CD14-positive monocyte (primary cell): Measurements from ENCODE around the gene CAMSAP2. TPM values are rescaled to one million over a fixed set of nuclear protein-coding genes. Genes with fewer than 3 reads are reported as not detected.

Experiments
- DNase-seq, 3 donors: peaks; one replicate each; pipeline ENCODE4 v3.0.0-alpha.2; 2011 to 2022
- H2AFZ ChIP-seq: 2 replicates; pipeline ENCODE4 v1.6.0; 2012; ENCODE audit warnings: mild to moderate bottlenecking, low read depth, low read length, inconsistent platforms; ENCODE audit not compliant: insufficient read depth, poor library complexity, severe bottlenecking
- H3K27ac ChIP-seq, 2 donors: 1 replicate in 1 of 2; 2 replicates in 1 of 2; pipeline ENCODE4 v1.5.1; 2012 to 2013; ENCODE audit warnings: low read length in 2 of 2, control low read depth in 1 of 2, inconsistent platforms in 1 of 2, low read depth in 1 of 2, mild to moderate bottlenecking in 1 of 2
- H3K27me3 ChIP-seq, 2 donors: one replicate each; pipeline versions ENCODE4 v1.6.0 to v1.6.1; 2011 to 2013; ENCODE audit warnings: low read length in 2 of 2; ENCODE audit not compliant: control insufficient read depth in 2 of 2, insufficient read depth in 2 of 2
- H3K36me3 ChIP-seq, 2 donors: replicated peaks in 1 of 2; 1 replicate in 1 of 2; 2 replicates in 1 of 2; pipeline versions ENCODE4 v1.5.1 to v1.6.1; 2012 to 2013; ENCODE audit warnings: low read length in 2 of 2, control low read depth in 1 of 2, inconsistent platforms in 1 of 2, mild to moderate bottlenecking in 1 of 2; ENCODE audit not compliant: insufficient read depth in 2 of 2, control insufficient read depth in 1 of 2
- H3K4me1 ChIP-seq, 2 donors: 1 replicate in 1 of 2; 2 replicates in 1 of 2; pipeline versions ENCODE4 v1.5.1 to v1.6.1; 2012 to 2013; ENCODE audit warnings: low read length in 2 of 2, control low read depth in 1 of 2, inconsistent platforms in 1 of 2, mild to moderate bottlenecking in 1 of 2, moderate library complexity in 1 of 2; ENCODE audit not compliant: insufficient read depth in 2 of 2, control insufficient read depth in 1 of 2
- H3K4me2 ChIP-seq: replicated peaks from 2 replicates; pipeline ENCODE3; 2012; ENCODE audit warnings: low read length, moderate library complexity, mild to moderate bottlenecking; ENCODE audit not compliant: poor library complexity, severe bottlenecking; ENCODE audit errors: extremely low read depth
- H3K4me3 ChIP-seq, 3 experiments: fragments of 200-600 bp in 1 of 3; sonication (generic) in 1 of 3; replicated peaks in 1 of 3; 1 replicate in 2 of 3; 2 replicates in 1 of 3; pipeline ENCODE4 v1.5.1; 2011 to 2013; ENCODE audit warnings: low read length in 3 of 3, mild to moderate bottlenecking in 3 of 3, control low read depth in 2 of 3, low read depth in 2 of 3, inconsistent platforms in 1 of 3, moderate library complexity in 1 of 3
- H3K79me2 ChIP-seq: 2 replicates; pipeline ENCODE4 v1.6.0; 2012; ENCODE audit warnings: mild to moderate bottlenecking, control low read depth, inconsistent platforms, low read length, moderate library complexity; ENCODE audit not compliant: insufficient read depth
- H3K9ac ChIP-seq: 2 replicates; pipeline ENCODE4 v1.6.0; 2017; ENCODE audit warnings: low read length, mild to moderate bottlenecking; ENCODE audit not compliant: insufficient read depth, poor library complexity, severe bottlenecking
- H3K9me3 ChIP-seq, 2 donors: replicated peaks in 1 of 2; 1 replicate in 1 of 2; 2 replicates in 1 of 2; pipeline versions ENCODE4 v1.5.1 to v1.6.1; 2012 to 2013; ENCODE audit warnings: low read length in 2 of 2, control low read depth in 1 of 2; ENCODE audit not compliant: control insufficient read depth in 1 of 2, insufficient read depth in 1 of 2
- H4K20me1 ChIP-seq: 2 replicates; pipeline ENCODE4 v1.6.0; 2012; ENCODE audit warnings: mild to moderate bottlenecking, low read length, control low read depth, moderate library complexity; ENCODE audit not compliant: insufficient read depth
- H3K27ac Mint-ChIP-seq, 7 donors: one replicate each; pipeline ENCODE4 v1.8.0; 2020; ENCODE audit warnings: mild to moderate bottlenecking in 7 of 7, mixed read lengths in 7 of 7, moderate library complexity in 6 of 7, inconsistent platforms in 2 of 7
- H3K27me3 Mint-ChIP-seq, 3 donors: one replicate each; pipeline ENCODE4 v1.8.0; 2021 to 2022; ENCODE audit warnings: low read depth in 3 of 3, mild to moderate bottlenecking in 3 of 3, mixed read lengths in 3 of 3, moderate library complexity in 3 of 3, inconsistent platforms in 1 of 3
- H3K36me3 Mint-ChIP-seq, 2 donors: one replicate each; pipeline ENCODE4 v1.8.0; 2020; ENCODE audit warnings: mixed read lengths in 2 of 2, inconsistent platforms in 1 of 2, mild to moderate bottlenecking in 1 of 2
- H3K4me1 Mint-ChIP-seq: one replicate; pipeline ENCODE4 v1.8.0; 2020; ENCODE audit warnings: mild to moderate bottlenecking, mixed read lengths
- H3K4me3 Mint-ChIP-seq, 2 donors: one replicate each; pipeline ENCODE4 v1.8.0; 2020; ENCODE audit warnings: mild to moderate bottlenecking in 2 of 2, mixed read lengths in 2 of 2, moderate library complexity in 1 of 2
- H3K9me3 Mint-ChIP-seq, 7 donors: one replicate each; pipeline ENCODE4 v1.8.0; 2020 to 2022; ENCODE audit warnings: mixed read lengths in 7 of 7, mild to moderate bottlenecking in 6 of 7, moderate library complexity in 6 of 7, inconsistent platforms in 2 of 7
- CTCF ChIP-seq: fragments of 200-600 bp; IDR thresholded peaks from one replicate; pipeline ENCODE4 v1.8.0; 2022; ENCODE audit warnings: antibody characterized with exemption, mild to moderate bottlenecking
- WGBS: methylation state at CpG from one replicate; pipeline ENCODE4 v1.1.5; 2013; ENCODE audit warnings: missing lambda C conversion rate; ENCODE audit not compliant: insufficient coverage; 5-methylcytosine and 5-hydroxymethylcytosine counted together
- intact Hi-C, 2 donors: fragments of 100-400 bp; cut with micrococcal nuclease; formaldehyde crosslinking; loops; one replicate each; pipeline versions ENCODE4 v1.15.0 to v1.15.1; 2023
- polyA plus RNA-seq, 3 donors: library from polyadenylated mRNA; depleted of rRNA in 1 of 3; unstranded in 2 of 3; stranded (reverse) in 1 of 3; fragments of 300-500 nt in 2 of 3; fragments of >200 nt in 1 of 3; fragmentation: Illumina TruSeq in 2 of 3; gene quantifications; 1 replicate in 2 of 3; 2 replicates in 1 of 3; pipeline ENCODE4 v1.2.3, GENCODE V29; 2012 to 2021

The CAMSAP2 gene
- polyA plus RNA-seq, 3 donors = 0.89 to 1.3 (median 0.90) TPM

DNA sequence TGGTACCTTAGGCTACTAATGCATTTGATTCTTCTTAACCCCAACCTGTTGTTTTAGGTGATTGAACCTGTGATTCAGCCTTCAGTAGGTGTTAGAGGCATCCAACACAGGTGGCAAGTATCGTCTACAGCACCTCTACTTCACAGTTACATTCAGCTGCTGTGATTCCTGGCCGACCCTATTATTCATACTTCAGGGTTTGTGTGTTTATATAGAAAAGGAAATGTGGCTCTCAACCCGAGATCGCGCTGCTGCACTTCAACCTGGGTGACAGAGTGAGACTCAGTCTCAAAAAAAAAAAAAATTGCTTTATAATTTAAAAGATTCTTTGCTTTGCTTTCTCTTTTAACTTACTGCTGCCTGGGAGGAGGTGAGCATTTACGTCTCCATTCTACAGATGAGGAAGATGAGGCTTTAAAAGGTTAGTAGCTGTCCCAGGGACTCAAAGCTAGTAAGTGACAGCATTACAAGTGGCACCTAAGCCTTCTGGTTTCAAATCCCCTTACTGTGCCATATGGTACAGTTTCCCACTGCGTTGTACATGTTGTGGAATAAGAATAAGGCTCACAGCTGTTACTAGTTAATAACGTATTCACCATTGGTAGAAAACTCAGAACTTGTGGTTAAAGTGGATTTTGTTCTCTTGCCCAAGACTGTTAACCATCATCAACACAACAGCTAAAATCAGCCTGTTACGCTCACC is 124.2 kb downstream of the CAMSAP2 start:
- H3K36me3 Mint-ChIP-seq = no peaks in the 10 kb centered on the region
- Histone ChIP-seq H3K27ac (no peak overlapping the region), H4K20me1 (no peaks in the 10 kb centered on the region), H3K27me3 (no peaks in the 10 kb centered on the region), H3K79me2 (no peaks in the 10 kb centered on the region), H3K4me1 (peaks cover 0 to 4% of the 10 kb centered on the region in 2 donors), H3K4me3 (no peak overlapping the region), H3K36me3 (no peaks in the 10 kb centered on the region), H3K9ac (no peak overlapping the region), H3K4me2 (no peak overlapping the region), H3K9me3 (no peaks in the 10 kb centered on the region), H2AFZ (no peak overlapping the region)
- WGBS = 100% methylated on average over 1 of the region's 9 CpGs
- DNase-seq = no peak
- H3K9me3 Mint-ChIP-seq = no peaks in the 10 kb centered on the region
- TF ChIP-seq CTCF = no peak
- no peak overlapping the region for H3K27ac Mint-ChIP-seq
- peaks cover 0 to 2% (median 0%) of the 10 kb centered on the region in 3 donors for H3K27me3 Mint-ChIP-seq
- H3K4me1 Mint-ChIP-seq = peaks cover 15% of the 10 kb centered on the region
- intact Hi-C loops = no loop called here
- H3K4me3 Mint-ChIP-seq = no peak overlapping the region

GRCh38 chr1:200866116-200866515 is 127.4 kb downstream of the CAMSAP2 start:
- H3K36me3 ChIP-seq = no peaks in the 10 kb centered on the region
- H3K9ac ChIP-seq = no peak overlapping the region
- intact Hi-C loops = no loop called here
- no peak overlapping the region for H3K27ac ChIP-seq
- no peaks in the 10 kb centered on the region for H3K27me3 ChIP-seq
- no peak for TF ChIP-seq CTCF
- H3K4me2 ChIP-seq = no peak overlapping the region
- H2AFZ ChIP-seq = no peak overlapping the region
- peaks cover under 1 to 5% (median 4%) of the 10 kb centered on the region in 3 donors for H3K27me3 Mint-ChIP-seq
- no peak overlapping the region for H3K4me3 Mint-ChIP-seq
- no peaks in the 10 kb centered on the region for H3K4me1 ChIP-seq
- no peak overlapping the region for H3K4me3 ChIP-seq
- no peaks in the 10 kb centered on the region for H3K9me3 Mint-ChIP-seq
- H3K79me2 ChIP-seq = no peaks in the 10 kb centered on the region
- DNase-seq = no peak
- H3K36me3 Mint-ChIP-seq = no peaks in the 10 kb centered on the region
- no peaks in the 10 kb centered on the region for H3K9me3 ChIP-seq
- 100% methylated on average over 1 of the region's 3 CpGs for WGBS
- no peaks in the 10 kb centered on the region for H4K20me1 ChIP-seq
- H3K4me1 Mint-ChIP-seq = peaks cover 18% of the 10 kb centered on the region
- no peak overlapping the region for H3K27ac Mint-ChIP-seq
